ENCODE measurements around the gene SYNE1.
"Not testable (repeated sequence)": the region's sequence is repeated elsewhere in the genome, so short reads cannot be mapped to it uniquely, and the experiment has no call there.

SYNE1 gene

GRCh38 chr6:152453421-152453820, 183.7 kb downstream of the SYNE1 start:
- DNase-seq (ENCODE audit: extremely low spot score, insufficient read length, low read depth): no peak
- no peak for FAIRE-seq

GRCh38 chr6:152452639-152453038, 184.5 kb downstream of the SYNE1 start:
- FAIRE-seq (no peak), DNase-seq (ENCODE audit: extremely low spot score, insufficient read length, low read depth) (no peak)

GRCh38 chr6:152450519-152450918, 186.6 kb downstream of the SYNE1 start:
- no peak for FAIRE-seq
- DNase-seq (ENCODE audit: extremely low spot score, insufficient read length, low read depth): no peak

GRCh38 chr6:152441902-152442301, 195.3 kb downstream of the SYNE1 start:
- no peak for DNase-seq (ENCODE audit: extremely low spot score, insufficient read length, low read depth)
- no peak for FAIRE-seq

- FAIRE-seq (no peak), DNase-seq (ENCODE audit: extremely low spot score, insufficient read length, low read depth) (no peak)
Observed at GRCh38 chr6:152435816-152436215, 201.3 kb downstream of the SYNE1 start.

GRCh38 chr6:152432758-152433157, 204.4 kb downstream of the SYNE1 start:
- DNase-seq (ENCODE audit: extremely low spot score, insufficient read length, low read depth): no peak
- no peak for FAIRE-seq

GRCh38 chr6:152428126-152428525, 209.0 kb downstream of the SYNE1 start:
- no peak for FAIRE-seq

GRCh38 chr6:152426276-152426675, 210.9 kb downstream of the SYNE1 start:
- no peak for DNase-seq (ENCODE audit: extremely low spot score, insufficient read length, low read depth)
- no peak for FAIRE-seq

More at GRCh38 chr6:152428126-152428525, 209.0 kb downstream of the SYNE1 start:
- DNase-seq (ENCODE audit: extremely low spot score, insufficient read length, low read depth): no peak

- FAIRE-seq: peak; percentile 63
- DNase-seq (ENCODE audit: extremely low spot score, insufficient read length, low read depth): peak; percentile 2
Observed at GRCh38 chr6:152423216-152424103, 213.7 kb downstream of the SYNE1 start.

GRCh38 chr6:152421496-152421895, 215.7 kb downstream of the SYNE1 start:
- not testable (repeated sequence) for DNase-seq (ENCODE audit: extremely low spot score, insufficient read length, low read depth); FAIRE-seq

- FAIRE-seq: no peak
- DNase-seq (ENCODE audit: extremely low spot score, insufficient read length, low read depth): no peak
Observed at GRCh38 chr6:152420696-152421095, 216.5 kb downstream of the SYNE1 start.

GRCh38 chr6:152418551-152418950, 218.6 kb downstream of the SYNE1 start:
- FAIRE-seq (no peak), DNase-seq (ENCODE audit: extremely low spot score, insufficient read length, low read depth) (no peak)

GRCh38 chr6:152416652-152417051, 220.5 kb downstream of the SYNE1 start:
- no peak for FAIRE-seq
- DNase-seq (ENCODE audit: extremely low spot score, insufficient read length, low read depth): no peak

GRCh38 chr6:152404936-152405595, 232.1 kb downstream of the SYNE1 start:
- DNase-seq (ENCODE audit: extremely low spot score, insufficient read length, low read depth) (no peak), FAIRE-seq (no peak)

GRCh38 chr6:152404086-152404857, 232.9 kb downstream of the SYNE1 start:
- FAIRE-seq: peak; percentile 39
- no peak for DNase-seq (ENCODE audit: extremely low spot score, insufficient read length, low read depth)

GRCh38 chr6:152402791-152403190, 234.4 kb downstream of the SYNE1 start:
- DNase-seq (ENCODE audit: extremely low spot score, insufficient read length, low read depth) (no peak), FAIRE-seq (no peak)

- DNase-seq (ENCODE audit: extremely low spot score, insufficient read length, low read depth): no peak
- no peak for FAIRE-seq
Observed at GRCh38 chr6:152401978-152402377, 235.2 kb downstream of the SYNE1 start.

- no peak for FAIRE-seq
- DNase-seq (ENCODE audit: extremely low spot score, insufficient read length, low read depth): no peak
Observed at GRCh38 chr6:152399399-152399798, 237.8 kb downstream of the SYNE1 start.

- FAIRE-seq (no peak), DNase-seq (ENCODE audit: extremely low spot score, insufficient read length, low read depth) (no peak)
Observed at GRCh38 chr6:152398993-152399392, 238.2 kb downstream of the SYNE1 start.

GRCh38 chr6:152398316-152398715, 238.8 kb downstream of the SYNE1 start:
- FAIRE-seq: no peak
- no peak for DNase-seq (ENCODE audit: extremely low spot score, insufficient read length, low read depth)

GRCh38 chr6:152394303-152394702, 242.9 kb downstream of the SYNE1 start:
- no peak for FAIRE-seq

More at GRCh38 chr6:152394303-152394702, 242.9 kb downstream of the SYNE1 start:
- DNase-seq (ENCODE audit: extremely low spot score, insufficient read length, low read depth): no peak
